HTERT RPE-1 (cell line): ENCODE measurements around the gene ARSK.

Experiments
- in situ Hi-C: fragments of 300-500 bp; cut with MboI; formaldehyde crosslinking; loops from 4 replicates; pipeline ENCODE4 v1.14.3; 2020; ENCODE audit warnings: low sequenced_read_pairs

Gene ARSK

GRCh38 chr5:95646569-95647431, 91.9 kb downstream of the ARSK start, which contains the start of gene RFESD:
Gene RFESD (plus strand): TSS chr5:95646777. CDS start chr5:95652272, 5,495 bp downstream.
- in situ Hi-C loops, result no loop called here

GRCh38 chr5:95647886-95648860, 93.3 kb downstream of the ARSK start:
- in situ Hi-C loops, result no loop called here

- in situ Hi-C loops, result no loop called here
Measured at GRCh38 chr5:95649274-95649673, 94.4 kb downstream of the ARSK start.

- in situ Hi-C loops, result no loop called here
Measured at GRCh38 chr5:95649842-95650620, 95.1 kb downstream of the ARSK start.

- in situ Hi-C loops, result no loop called here
Measured at GRCh38 chr5:95652849-95653248, 97.9 kb downstream of the ARSK start.

- in situ Hi-C loops, result no loop called here
Measured at GRCh38 chr5:95654196-95654595, 99.3 kb downstream of the ARSK start.
